ENCODE measurements around the gene CSMD2. TPM values are rescaled to one million over a fixed set of nuclear protein-coding genes. Genes with fewer than 3 reads are reported as not detected.

Gene CSMD2
- total RNA-seq, 4 donors from 2014 or later, result 0.60 to 2.5 (median 1.2) TPM

DNA sequence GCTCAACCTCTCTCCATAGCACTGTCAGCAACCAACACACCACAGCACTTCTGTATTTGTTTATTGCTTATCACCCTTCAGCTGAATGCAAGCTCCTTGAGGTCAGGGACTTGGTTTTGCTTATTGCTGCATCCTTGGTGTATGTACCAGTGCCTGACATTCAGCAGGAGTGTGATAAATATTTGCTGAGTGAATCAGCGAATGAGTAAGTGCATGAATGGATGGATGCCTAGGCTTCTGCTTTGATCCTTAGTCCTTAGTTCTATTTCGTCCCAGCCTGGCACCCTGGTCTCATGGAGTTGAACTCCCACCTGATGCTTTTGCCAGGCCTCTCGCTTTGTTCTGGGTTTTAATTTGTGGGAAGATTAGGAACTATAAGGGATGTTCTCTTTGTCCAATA, 604.4 kb downstream of the CSMD2 start:
- no peaks in the 10 kb centered on the region for H3K9me3 ChIP-seq
- H3K27ac ChIP-seq, result no peak overlapping the region
- TF ChIP-seq CTCF (IDR thresholded peaks at IDR 0.05) (no peak), POLR2A (IDR thresholded peaks at IDR 0.05) (no peak), EP300 (IDR thresholded peaks at IDR 0.05) (no peak)
- WGBS, 2 donors, result 94 to 98% methylated on average over 3 of the region's 3 CpGs
- no peaks in the 10 kb centered on the region for H3K36me3 ChIP-seq
- no peaks in the 10 kb centered on the region for H3K27me3 ChIP-seq
- no peak overlapping the region for H3K4me3 ChIP-seq
- H3K4me1 ChIP-seq, result peaks cover 0 to 12% (median 0%) of the 10 kb centered on the region in 4 donors
- no peak for DNase-seq (ENCODE audit: low spot score in 2 of 2)

DNA sequence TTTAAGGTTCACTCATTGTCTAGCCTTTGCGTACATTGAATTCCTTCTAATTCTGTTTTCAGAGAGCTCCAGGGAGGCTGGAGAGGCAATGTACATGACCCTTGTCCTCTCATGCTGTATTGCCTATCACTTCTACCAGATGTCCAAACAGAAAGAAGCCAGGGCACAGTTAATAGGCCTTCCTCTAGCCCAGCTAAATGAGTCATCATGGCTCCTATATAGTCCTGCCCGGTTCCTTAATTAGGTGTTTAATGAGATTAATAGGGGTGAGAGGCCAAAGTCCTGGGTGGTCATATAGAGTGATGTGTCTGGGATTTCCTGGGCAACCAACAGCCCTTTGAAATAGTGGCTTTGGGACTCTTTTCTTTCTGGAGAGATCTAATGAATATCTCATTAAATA, 616.3 kb downstream of the CSMD2 start:
- no peak for DNase-seq (ENCODE audit: low spot score in 2 of 2)
- H3K27me3 ChIP-seq, result no peaks in the 10 kb centered on the region
- 69 to 77% methylated on average over 2 of the region's 2 CpGs for WGBS, 2 donors

DNA sequence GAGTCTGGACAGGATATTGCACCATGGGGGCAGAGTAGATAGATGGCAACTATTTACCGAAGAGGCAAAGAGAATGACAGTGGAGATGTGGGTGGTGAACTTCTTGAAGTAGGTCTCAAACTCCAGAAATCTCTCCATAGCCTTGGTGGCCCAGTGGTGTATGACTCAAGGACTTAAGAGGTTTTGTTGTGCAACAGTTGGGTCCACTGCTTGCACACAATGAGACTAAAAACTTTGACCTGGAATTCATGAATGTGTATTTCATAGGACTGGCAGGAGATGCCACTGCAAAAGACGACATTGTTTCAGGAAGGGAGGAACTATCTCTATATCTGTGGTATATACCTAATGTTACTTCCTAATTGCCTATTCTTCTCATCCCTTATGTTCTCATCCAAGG, 616.7 kb downstream of the CSMD2 start:
- no peak for DNase-seq (ENCODE audit: low spot score in 2 of 2)
- TF ChIP-seq EP300 (IDR thresholded peaks at IDR 0.05) (no peak), CTCF (IDR thresholded peaks at IDR 0.05) (no peak)

More for the DNA sequence above, 616.3 kb downstream of the CSMD2 start:
- no peaks in the 10 kb centered on the region for H3K4me1 ChIP-seq
- no peak for TF ChIP-seq CTCF (IDR thresholded peaks at IDR 0.05)
- no peak for TF ChIP-seq POLR2A (IDR thresholded peaks at IDR 0.05)
- no peak for TF ChIP-seq EP300 (IDR thresholded peaks at IDR 0.05)
- no peak overlapping the region for H3K27ac ChIP-seq
- H3K9me3 ChIP-seq, result peaks cover 0 to 37% (median 0%) of the 10 kb centered on the region in 4 donors
- H3K4me3 ChIP-seq, result no peak overlapping the region
- no peaks in the 10 kb centered on the region for H3K36me3 ChIP-seq

DNA sequence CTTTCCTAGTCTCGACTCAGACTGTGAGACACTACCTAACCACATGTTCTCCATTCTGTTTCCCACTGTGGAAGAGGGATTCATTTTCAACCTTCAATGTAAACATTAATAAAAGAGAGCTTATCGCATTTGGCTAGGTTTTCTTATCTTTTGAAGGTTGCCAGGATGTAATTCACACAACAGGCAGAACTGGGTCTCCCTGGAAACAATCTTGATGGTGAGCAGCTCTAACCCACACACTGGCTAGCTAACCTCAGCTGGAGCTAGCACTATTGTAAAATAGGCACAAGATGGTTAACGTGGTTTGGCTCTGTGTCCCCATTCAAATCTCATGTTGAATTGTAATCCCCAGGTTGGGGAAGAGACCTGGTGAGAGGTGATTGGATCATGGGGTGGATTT, 617.5 kb downstream of the CSMD2 start:
- no peak for DNase-seq (ENCODE audit: low spot score in 2 of 2)
- no peak overlapping the region for H3K4me3 ChIP-seq
- H3K27ac ChIP-seq, result no peak overlapping the region
- H3K36me3 ChIP-seq, result no peaks in the 10 kb centered on the region
- WGBS, 2 donors, result 77 to 90% methylated on average over 3 of the region's 3 CpGs
- TF ChIP-seq POLR2A (IDR thresholded peaks at IDR 0.05) (no peak), EP300 (IDR thresholded peaks at IDR 0.05) (no peak), CTCF (IDR thresholded peaks at IDR 0.05) (no peak)
- H3K4me1 ChIP-seq, result no peaks in the 10 kb centered on the region
- H3K9me3 ChIP-seq, result peaks cover 0 to 37% (median 0%) of the 10 kb centered on the region in 4 donors
- H3K27me3 ChIP-seq, result no peaks in the 10 kb centered on the region

More for the DNA sequence above, 616.7 kb downstream of the CSMD2 start:
- H3K4me3 ChIP-seq, result no peak overlapping the region
- H3K27ac ChIP-seq, result no peak overlapping the region
- H3K9me3 ChIP-seq, result peaks cover 0 to 37% (median 0%) of the 10 kb centered on the region in 4 donors
- H3K27me3 ChIP-seq, result no peaks in the 10 kb centered on the region
- H3K36me3 ChIP-seq, result no peaks in the 10 kb centered on the region
- 93 to 96% methylated on average over 2 of the region's 2 CpGs for WGBS, 2 donors
- no peaks in the 10 kb centered on the region for H3K4me1 ChIP-seq

DNA sequence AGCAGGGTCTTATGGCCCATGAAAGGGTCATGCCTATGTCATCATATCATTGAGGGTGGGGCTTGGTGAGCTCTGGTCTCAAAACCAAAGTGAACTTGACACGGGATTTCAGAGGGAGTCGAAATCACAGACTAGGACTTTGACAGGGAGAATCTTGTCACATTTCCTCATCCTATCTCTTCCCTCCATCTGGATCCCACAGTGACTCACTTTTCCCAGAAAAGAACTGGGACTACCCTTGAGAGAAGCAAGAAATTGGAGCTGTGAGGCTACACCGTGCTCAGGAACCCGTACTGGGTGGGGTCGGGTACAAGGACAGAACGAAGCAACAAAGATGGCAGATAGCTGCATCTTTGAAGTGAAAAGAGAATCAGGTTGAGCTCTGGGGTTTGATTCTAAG, 623.1 kb downstream of the CSMD2 start:
- WGBS, 2 donors, result 94 to 95% methylated on average over 6 of the region's 6 CpGs
- TF ChIP-seq POLR2A (IDR thresholded peaks at IDR 0.05), result no peak
- TF ChIP-seq CTCF (IDR thresholded peaks at IDR 0.05), result no peak
- no peak for TF ChIP-seq EP300 (IDR thresholded peaks at IDR 0.05)
- DNase-seq (ENCODE audit: low spot score in 2 of 2), result no peak
- no peaks in the 10 kb centered on the region for H3K4me1 ChIP-seq
- no peaks in the 10 kb centered on the region for H3K36me3 ChIP-seq
- no peak overlapping the region for H3K27ac ChIP-seq
- H3K9me3 ChIP-seq, result no peaks in the 10 kb centered on the region
- H3K27me3 ChIP-seq, result no peaks in the 10 kb centered on the region
- no peak overlapping the region for H3K4me3 ChIP-seq
